BE2C (cell line): Measurements from ENCODE around the gene HNRNPH1.

ENCODE experiments used
- DNase-seq: peaks from one replicate; pipeline ENCODE4 v3.0.0-alpha.2; 2020
- H3K27me3 ChIP-seq: fragments of 250-450 bp; sonication (Bioruptor Pico); 2 replicates; pipeline ENCODE4 v1.5.1; 2020; ENCODE audit warnings: mild to moderate bottlenecking
- H3K36me3 ChIP-seq: fragments of 250-450 bp; sonication (Bioruptor Pico); 2 replicates; pipeline ENCODE4 v1.5.1; 2020; ENCODE audit warnings: mild to moderate bottlenecking
- H3K4me1 ChIP-seq: fragments of 250-450 bp; sonication (Bioruptor Pico); 2 replicates; pipeline ENCODE4 v1.5.1; 2020
- H3K4me3 ChIP-seq: 2 replicates; pipeline ENCODE4 v1.5.1; 2011; ENCODE audit warnings: low read depth, low read length
- H3K9me3 ChIP-seq: fragments of 250-450 bp; sonication (Bioruptor Pico); 2 replicates; pipeline ENCODE4 v1.5.1; 2020
- TF ChIP-seq, protein P1 (sequence below): IDR thresholded peaks from 2 replicates; pipeline ENCODE4 v1.5.1; 2012; ENCODE audit warnings: mild to moderate bottlenecking, low read depth, low read length

HNRNPH1 gene

DNA sequence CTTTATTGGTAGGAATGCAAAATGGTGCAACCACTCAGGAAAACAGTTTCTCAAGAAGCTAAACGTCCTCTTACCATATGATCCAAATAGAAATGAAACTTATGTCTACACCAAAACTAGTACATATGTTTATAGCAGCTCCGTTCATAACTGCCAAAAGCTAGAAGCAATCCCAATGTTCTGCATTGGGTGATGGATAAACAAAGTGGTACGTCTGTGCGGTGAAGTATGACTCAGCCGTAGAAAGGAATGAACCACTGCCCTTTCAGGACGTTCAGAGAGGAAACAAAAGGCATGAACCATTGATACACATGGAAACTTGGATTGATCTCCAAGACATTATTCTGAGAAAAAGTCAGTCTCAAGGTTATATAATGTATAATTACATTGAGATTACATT lies 27.6 kb downstream of the HNRNPH1 start:
- no peaks in the 10 kb centered on the region for H3K4me1 ChIP-seq
- H3K9me3 ChIP-seq, result no peaks in the 10 kb centered on the region
- H3K27me3 ChIP-seq, result no peaks in the 10 kb centered on the region
- no peak for DNase-seq
- H3K36me3 ChIP-seq, result peaks cover 52% of the 10 kb centered on the region
- TF ChIP-seq, protein P1, sequence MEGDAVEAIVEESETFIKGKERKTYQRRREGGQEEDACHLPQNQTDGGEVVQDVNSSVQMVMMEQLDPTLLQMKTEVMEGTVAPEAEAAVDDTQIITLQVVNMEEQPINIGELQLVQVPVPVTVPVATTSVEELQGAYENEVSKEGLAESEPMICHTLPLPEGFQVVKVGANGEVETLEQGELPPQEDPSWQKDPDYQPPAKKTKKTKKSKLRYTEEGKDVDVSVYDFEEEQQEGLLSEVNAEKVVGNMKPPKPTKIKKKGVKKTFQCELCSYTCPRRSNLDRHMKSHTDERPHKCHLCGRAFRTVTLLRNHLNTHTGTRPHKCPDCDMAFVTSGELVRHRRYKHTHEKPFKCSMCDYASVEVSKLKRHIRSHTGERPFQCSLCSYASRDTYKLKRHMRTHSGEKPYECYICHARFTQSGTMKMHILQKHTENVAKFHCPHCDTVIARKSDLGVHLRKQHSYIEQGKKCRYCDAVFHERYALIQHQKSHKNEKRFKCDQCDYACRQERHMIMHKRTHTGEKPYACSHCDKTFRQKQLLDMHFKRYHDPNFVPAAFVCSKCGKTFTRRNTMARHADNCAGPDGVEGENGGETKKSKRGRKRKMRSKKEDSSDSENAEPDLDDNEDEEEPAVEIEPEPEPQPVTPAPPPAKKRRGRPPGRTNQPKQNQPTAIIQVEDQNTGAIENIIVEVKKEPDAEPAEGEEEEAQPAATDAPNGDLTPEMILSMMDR, result no peak
- H3K4me3 ChIP-seq, result no peak overlapping the region

DNA sequence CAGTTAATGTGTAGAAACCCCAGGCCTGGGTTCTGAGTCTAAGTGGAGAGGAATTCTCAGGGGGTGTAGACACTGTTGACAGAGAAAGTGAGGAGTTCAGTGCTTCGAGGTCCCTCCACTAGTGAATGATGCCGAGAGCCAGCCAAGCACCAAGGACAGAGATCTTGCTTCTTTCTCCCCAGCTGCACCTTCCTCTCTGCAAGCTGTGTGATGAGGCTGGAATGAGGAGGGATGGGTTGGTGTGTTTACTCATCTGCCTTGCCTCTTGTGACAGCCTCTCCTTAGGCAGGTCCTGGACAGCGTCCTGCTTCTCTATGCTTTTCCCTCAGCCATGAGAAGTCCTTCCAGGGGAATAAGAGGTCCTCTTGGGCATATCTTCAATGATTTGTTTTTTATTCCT lies 35.3 kb downstream of the HNRNPH1 start:
- peaks cover 29% of the 10 kb centered on the region for H3K36me3 ChIP-seq
- DNase-seq, result no peak

DNA sequence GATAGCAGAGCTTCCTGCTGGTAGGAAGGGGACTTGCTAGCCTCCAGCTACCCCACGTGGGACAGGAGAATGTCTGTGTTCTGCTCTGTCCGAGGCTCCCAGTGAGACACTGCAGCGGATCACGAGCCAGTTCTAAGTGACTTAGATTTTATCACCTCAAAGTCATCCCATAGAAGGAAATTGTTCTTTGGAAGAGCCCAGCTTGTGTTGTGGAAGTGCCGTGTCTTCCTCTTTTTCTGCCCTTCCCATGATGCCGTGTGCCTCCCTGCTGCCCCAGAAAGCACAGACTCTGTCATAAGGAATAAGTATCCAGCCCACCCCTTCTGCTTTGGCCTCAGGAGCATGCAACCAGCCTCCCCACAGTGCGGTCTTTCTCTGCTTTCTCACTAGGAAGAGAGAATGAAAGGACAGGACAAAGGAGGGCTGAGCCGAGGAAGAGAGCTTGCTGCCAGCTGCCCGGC lies 37.5 kb downstream of the HNRNPH1 start:
- no peak overlapping the region for H3K4me3 ChIP-seq
- no peak for DNase-seq
- peaks cover 18% of the 10 kb centered on the region for H3K36me3 ChIP-seq
- no peaks in the 10 kb centered on the region for H3K9me3 ChIP-seq
- no peaks in the 10 kb centered on the region for H3K4me1 ChIP-seq
- TF ChIP-seq, protein P1, result no peak
- H3K27me3 ChIP-seq, result no peaks in the 10 kb centered on the region

More for the DNA sequence above, 35.3 kb downstream of the HNRNPH1 start:
- Histone ChIP-seq H3K9me3 (no peaks in the 10 kb centered on the region), H3K4me1 (no peaks in the 10 kb centered on the region), H3K4me3 (no peak overlapping the region), H3K27me3 (no peaks in the 10 kb centered on the region)
- TF ChIP-seq, protein P1, result no peak

DNA sequence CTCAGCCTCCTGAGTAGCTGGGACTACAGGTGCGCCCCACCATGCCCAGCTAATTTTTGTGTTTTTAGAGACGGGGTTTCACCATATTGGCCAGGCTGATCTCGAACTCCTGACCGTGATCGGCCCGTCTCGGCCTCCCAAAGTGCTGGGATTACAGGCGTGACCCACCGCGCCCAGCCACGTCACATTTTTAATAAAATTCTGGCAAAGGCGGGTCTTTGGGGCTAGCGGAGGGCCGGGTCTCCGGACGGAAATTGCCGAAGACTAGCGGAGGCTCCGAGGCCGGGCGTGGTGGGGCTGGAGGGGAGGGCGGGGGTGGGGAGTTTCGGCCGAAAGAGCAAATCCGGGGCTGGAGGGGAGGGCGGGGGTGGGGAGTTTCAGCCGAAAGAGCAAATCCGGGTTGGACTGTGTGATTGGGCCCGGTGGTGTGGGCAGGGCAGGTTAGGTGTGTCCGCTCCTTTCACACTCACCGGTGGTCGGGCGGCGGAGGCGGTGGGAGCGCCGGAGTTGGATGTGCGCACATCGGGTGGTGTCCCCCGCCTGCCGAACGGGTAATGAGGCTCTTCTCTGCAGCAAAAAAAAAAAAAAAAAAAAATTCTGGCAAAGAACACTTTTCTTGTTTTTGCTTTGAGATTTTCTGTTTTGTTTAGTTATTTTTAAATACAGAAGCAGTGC lies 46.0 kb downstream of the HNRNPH1 start:
- Histone ChIP-seq H3K27me3 (no peaks in the 10 kb centered on the region), H3K4me3 (no peak overlapping the region), H3K4me1 (no peaks in the 10 kb centered on the region), H3K9me3 (no peaks in the 10 kb centered on the region), H3K36me3 (peaks cover 29% of the 10 kb centered on the region)
- DNase-seq, result no peak
- TF ChIP-seq, protein P1, result no peak

DNA sequence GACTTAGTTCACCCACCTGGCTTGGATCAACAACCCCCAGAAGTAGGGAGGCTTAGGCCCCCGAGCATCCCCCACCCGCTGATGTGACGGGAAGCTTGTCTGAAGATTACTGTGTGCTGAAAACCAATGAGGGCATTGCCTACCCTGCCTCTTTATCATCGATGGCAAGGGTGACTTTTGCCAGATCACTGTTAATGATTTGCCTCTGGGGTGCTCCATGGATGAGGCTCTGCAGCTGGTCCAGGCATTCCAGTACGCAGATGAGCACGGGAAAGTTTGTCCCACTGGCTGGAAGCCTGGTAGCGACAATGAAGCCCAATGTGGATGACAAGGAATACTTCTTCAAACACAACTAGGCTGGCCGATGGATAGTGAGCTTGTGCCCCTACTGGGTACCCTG lies 51.1 kb downstream of the HNRNPH1 start:
- Histone ChIP-seq H3K27me3 (no peaks in the 10 kb centered on the region), H3K4me3 (no peak overlapping the region), H3K9me3 (no peaks in the 10 kb centered on the region), H3K4me1 (no peaks in the 10 kb centered on the region), H3K36me3 (peaks cover 49% of the 10 kb centered on the region)
- TF ChIP-seq, protein P1, result no peak
- DNase-seq, result no peak

DNA sequence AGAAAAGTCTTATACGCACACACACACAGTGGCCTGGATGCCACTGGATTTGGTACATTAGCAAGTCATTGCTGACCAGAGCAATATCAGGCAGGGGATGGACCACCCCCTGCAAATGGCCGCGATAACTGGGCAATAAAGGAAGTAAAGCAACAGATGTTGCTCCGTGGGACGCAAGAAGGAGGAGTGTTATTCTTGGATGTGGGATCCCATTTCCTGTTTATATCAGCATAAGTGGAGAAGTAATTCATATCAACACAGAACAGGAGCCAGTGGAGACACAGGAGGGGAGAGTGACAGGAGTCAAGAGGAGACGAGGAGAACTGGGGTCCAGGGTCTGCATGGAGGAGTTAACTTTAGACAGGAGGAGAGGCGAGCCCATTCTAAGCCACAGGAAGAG lies 54.8 kb downstream of the HNRNPH1 start:
- no peak for DNase-seq
- TF ChIP-seq, protein P1, result no peak
- H3K9me3 ChIP-seq, result no peaks in the 10 kb centered on the region
- peaks cover 55% of the 10 kb centered on the region for H3K36me3 ChIP-seq
- H3K4me1 ChIP-seq, result no peaks in the 10 kb centered on the region
- H3K4me3 ChIP-seq, result no peak overlapping the region
- H3K27me3 ChIP-seq, result no peaks in the 10 kb centered on the region
